OCI-LY1 (cell line): ENCODE measurements around the gene AMER3.

ENCODE experiments used
- EZH2 ChIP-seq: fragments of 200-600 bp; sonication (generic), shearing (Covaris generic); IDR thresholded peaks from 2 replicates; pipeline ENCODE4 v1.8.0; 2017; ENCODE audit warnings: borderline replicate concordance, mixed run types, mild to moderate bottlenecking, antibody characterized with exemption, low read length, moderate library complexity, mixed read lengths
- TF ChIP-seq, protein P1 (sequence below): fragments of 200-600 bp; sonication (generic), shearing (Covaris generic); IDR thresholded peaks from 2 replicates; pipeline ENCODE4 v1.5.1; 2017; ENCODE audit warnings: mild to moderate bottlenecking, antibody characterized with exemption, low read length, moderate library complexity, mixed read lengths

DNA sequence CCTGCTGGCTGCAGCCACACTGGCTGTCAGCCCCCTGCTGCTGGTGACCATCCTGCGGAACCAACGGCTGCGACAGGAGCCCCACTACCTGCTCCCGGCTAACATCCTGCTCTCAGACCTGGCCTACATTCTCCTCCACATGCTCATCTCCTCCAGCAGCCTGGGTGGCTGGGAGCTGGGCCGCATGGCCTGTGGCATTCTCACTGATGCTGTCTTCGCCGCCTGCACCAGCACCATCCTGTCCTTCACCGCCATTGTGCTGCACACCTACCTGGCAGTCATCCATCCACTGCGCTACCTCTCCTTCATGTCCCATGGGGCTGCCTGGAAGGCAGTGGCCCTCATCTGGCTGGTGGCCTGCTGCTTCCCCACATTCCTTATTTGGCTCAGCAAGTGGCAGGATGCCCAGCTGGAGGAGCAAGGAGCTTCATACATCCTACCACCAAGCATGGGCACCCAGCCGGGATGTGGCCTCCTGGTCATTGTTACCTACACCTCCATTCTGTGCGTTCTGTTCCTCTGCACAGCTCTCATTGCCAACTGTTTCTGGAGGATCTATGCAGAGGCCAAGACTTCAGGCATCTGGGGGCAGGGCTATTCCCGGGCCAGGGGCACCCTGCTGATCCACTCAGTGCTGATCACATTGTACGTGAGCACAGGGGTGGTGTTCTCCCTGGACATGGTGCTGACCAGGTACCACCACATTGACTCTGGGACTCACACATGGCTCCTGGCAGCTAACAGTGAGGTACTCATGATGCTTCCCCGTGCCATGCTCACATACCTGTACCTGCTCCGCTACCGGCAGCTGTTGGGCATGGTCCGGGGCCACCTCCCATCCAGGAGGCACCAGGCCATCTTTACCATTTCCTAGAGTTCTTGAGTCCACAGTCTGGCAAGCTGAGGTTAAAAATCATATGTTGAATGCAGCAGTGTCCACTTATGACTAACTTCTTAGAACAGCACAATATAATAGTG lies 25.7 kb upstream of the AMER3 start:
- TF ChIP-seq, protein P1, sequence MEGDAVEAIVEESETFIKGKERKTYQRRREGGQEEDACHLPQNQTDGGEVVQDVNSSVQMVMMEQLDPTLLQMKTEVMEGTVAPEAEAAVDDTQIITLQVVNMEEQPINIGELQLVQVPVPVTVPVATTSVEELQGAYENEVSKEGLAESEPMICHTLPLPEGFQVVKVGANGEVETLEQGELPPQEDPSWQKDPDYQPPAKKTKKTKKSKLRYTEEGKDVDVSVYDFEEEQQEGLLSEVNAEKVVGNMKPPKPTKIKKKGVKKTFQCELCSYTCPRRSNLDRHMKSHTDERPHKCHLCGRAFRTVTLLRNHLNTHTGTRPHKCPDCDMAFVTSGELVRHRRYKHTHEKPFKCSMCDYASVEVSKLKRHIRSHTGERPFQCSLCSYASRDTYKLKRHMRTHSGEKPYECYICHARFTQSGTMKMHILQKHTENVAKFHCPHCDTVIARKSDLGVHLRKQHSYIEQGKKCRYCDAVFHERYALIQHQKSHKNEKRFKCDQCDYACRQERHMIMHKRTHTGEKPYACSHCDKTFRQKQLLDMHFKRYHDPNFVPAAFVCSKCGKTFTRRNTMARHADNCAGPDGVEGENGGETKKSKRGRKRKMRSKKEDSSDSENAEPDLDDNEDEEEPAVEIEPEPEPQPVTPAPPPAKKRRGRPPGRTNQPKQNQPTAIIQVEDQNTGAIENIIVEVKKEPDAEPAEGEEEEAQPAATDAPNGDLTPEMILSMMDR, result no peak
- TF ChIP-seq EZH2, result no peak
